Measurements from ENCODE around the gene TNNI3K.

The TNNI3K gene

GRCh38 chr1:74235153-74235552 is at the start of gene TNNI3K:
Gene TNNI3K (plus strand): TSS chr1:74235387. CDS start chr1:74235452, 65 bp downstream.
- no peak for TF ChIP-seq CTCF (conservative IDR thresholded peaks at IDR 0.05; ENCODE audit: low read length)
- H3K4me3 ChIP-seq (ENCODE audit: low read length), result no peak within 1 kb of the TSS
- no peak for DNase-seq (ENCODE audit: low read depth)

- DNase-seq (ENCODE audit: low read depth), result peak; percentile 36
- no peak overlapping the region for H3K4me3 ChIP-seq (ENCODE audit: low read length)
- TF ChIP-seq CTCF (conservative IDR thresholded peaks at IDR 0.05; ENCODE audit: low read length), result no peak
These were observed 41.3 kb upstream of the TNNI3K start for GRCh38 chr1:74193908-74194307.

GRCh38 chr1:74195339-74195738 is 39.8 kb upstream of the TNNI3K start:
- H3K4me3 ChIP-seq (ENCODE audit: low read length), result no peak overlapping the region
- TF ChIP-seq CTCF (conservative IDR thresholded peaks at IDR 0.05; ENCODE audit: low read length), result no peak
- no peak for DNase-seq (ENCODE audit: low read depth)

GRCh38 chr1:74197255-74197654 is 37.9 kb upstream of the TNNI3K start:
- TF ChIP-seq CTCF (conservative IDR thresholded peaks at IDR 0.05; ENCODE audit: low read length), result no peak
- DNase-seq (ENCODE audit: low read depth), result no peak
- peak overlapping the region; percentile 78 for H3K4me3 ChIP-seq (ENCODE audit: low read length)

- DNase-seq (ENCODE audit: low read depth), result peak; percentile 94
- 0 out of 2 replicates have a peak, but pooled peaks have one; percentile 6 for TF ChIP-seq CTCF (conservative IDR thresholded peaks at IDR 0.05; ENCODE audit: low read length)
- peak within 1 kb of the TSS; percentile 78 for H3K4me3 ChIP-seq (ENCODE audit: low read length)
These were observed 37.3 kb upstream of the TNNI3K start, which contains the start of the genes FPGT and LRRIQ3 for GRCh38 chr1:74197657-74198552. Gene FPGT (plus strand): TSS chr1:74198242. CDS start chr1:74198279, 37 bp downstream. Gene LRRIQ3 (minus strand): TSS chr1:74198176. CDS start chr1:74183684, 14,492 bp downstream.

GRCh38 chr1:74199504-74199903 is 35.7 kb upstream of the TNNI3K start:
- no peak for TF ChIP-seq CTCF (conservative IDR thresholded peaks at IDR 0.05; ENCODE audit: low read length)
- DNase-seq (ENCODE audit: low read depth), result no peak
- H3K4me3 ChIP-seq (ENCODE audit: low read length), result peak overlapping the region; percentile 78; the same call in 1 of the 2 replicates

- TF ChIP-seq CTCF (conservative IDR thresholded peaks at IDR 0.05; ENCODE audit: low read length), result no peak
- DNase-seq (ENCODE audit: low read depth), result peak; percentile 69
These were observed 29.9 kb upstream of the TNNI3K start for GRCh38 chr1:74205266-74205665.

More at GRCh38 chr1:74205266-74205665, 29.9 kb upstream of the TNNI3K start:
- no peak overlapping the region for H3K4me3 ChIP-seq (ENCODE audit: low read length)

All from AG10803 (cell line).